HL-60/S4 treated with retinoic acid at 250 ng/mL for 4 days and 3 days (cell line): ENCODE data around the gene ZHX3.

ENCODE experiments used
- in situ Hi-C: fragments of 300-500 bp; cut with MboI; formaldehyde crosslinking; loops from 2 replicates; pipeline ENCODE4 v1.7.0; 2022; ENCODE audit warnings: low sequenced_read_pairs

Gene ZHX3

GRCh38 chr20:41176711-41177552 is 140.6 kb downstream of the ZHX3 start:
- in situ Hi-C loops = no loop called here

GRCh38 chr20:41175727-41176330 is 141.7 kb downstream of the ZHX3 start:
- in situ Hi-C loops = no loop called here

GRCh38 chr20:41175201-41175651 is 142.3 kb downstream of the ZHX3 start:
- in situ Hi-C loops = no loop called here

DNA sequence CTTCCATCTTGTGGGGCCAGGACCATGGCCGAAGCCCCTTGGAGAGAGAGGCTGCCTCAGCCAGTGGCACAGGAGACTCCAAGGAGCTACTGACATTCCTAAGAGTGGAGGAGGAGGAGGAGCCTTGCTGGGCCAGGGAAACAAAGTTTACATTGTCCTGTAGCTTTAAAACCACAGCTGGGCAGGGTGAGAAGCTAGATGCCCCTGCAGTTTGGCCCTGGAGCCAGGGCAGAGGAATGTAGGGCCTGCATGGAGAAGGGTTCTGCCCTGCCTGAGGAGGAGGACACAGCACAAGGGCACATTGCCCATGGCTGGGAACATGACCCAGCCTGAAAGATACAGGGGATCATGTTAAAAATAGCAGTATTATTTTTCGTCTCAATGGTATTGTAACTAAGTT is 142.7 kb downstream of the ZHX3 start:
- in situ Hi-C loops = loop anchor here (25.0 kb wide), 1 partner anchor 163 kb away; the partner anchor contains the start of gene LPIN3

DNA sequence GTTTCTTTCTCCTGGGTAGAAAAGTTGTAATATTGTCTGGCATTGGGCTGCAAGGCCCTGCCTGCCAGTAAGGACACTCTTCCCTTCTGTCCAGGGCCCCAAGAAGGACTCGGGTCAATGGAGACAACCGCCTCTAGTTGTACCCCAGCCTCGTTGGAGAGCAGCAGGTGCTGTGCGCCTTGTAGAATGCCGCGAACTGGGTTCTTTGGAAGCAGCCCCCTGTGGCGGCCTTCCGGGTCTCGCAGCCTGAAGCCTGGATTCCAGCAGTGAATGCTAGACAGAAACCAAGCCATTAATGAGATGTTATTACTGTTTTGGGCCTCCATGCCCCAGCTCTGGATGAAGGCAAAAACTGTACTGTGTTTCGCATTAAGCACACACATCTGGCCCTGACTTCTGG is 143.2 kb downstream of the ZHX3 start:
- in situ Hi-C loops = loop anchor here (25.0 kb wide), 1 partner anchor 163 kb away; the partner anchor contains the start of gene LPIN3

DNA sequence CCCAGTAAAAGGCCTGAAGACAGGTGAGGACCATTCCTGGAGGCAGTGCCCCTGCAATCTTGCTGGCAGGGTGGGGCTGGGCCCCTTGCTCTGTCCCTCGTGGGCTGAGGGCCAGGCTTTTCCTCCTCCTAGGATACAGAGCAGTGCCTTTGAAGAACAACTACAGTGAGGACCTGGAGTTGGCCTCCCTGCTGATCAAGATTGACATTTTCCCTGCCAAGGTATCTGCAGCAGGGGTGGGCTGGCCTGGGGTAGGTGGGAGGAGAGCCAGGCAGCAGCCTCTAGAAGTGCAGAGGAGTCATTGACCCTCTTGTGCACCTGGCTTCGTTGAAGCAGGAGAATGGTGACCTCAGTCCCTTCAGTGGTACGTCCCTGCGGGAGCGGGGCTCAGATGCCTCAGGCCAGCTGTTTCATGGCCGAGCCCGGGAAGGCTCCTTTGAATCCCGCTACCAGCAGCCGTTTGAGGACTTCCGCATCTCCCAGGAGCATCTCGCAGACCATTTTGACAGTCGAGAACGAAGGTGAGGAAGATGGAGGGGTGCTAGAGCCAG is 143.7 kb downstream of the ZHX3 start:
- in situ Hi-C loops = loop anchor here (25.0 kb wide), 1 partner anchor 163 kb away; the partner anchor contains the start of gene LPIN3

GRCh38 chr20:41173161-41173721 is 144.3 kb downstream of the ZHX3 start:
- in situ Hi-C loops = loop anchor here (25.0 kb wide), 1 partner anchor 164 kb away; the partner anchor contains the start of gene LPIN3

GRCh38 chr20:41172296-41173140 is 145.0 kb downstream of the ZHX3 start:
- in situ Hi-C loops = loop anchor here (25.0 kb wide), 1 partner anchor 165 kb away; the partner anchor contains the start of gene LPIN3

GRCh38 chr20:41171736-41172295 is 145.7 kb downstream of the ZHX3 start:
- in situ Hi-C loops = loop anchor here (25.0 kb wide), 1 partner anchor 165 kb away; the partner anchor contains the start of gene LPIN3

GRCh38 chr20:41170386-41171105 is 147.0 kb downstream of the ZHX3 start:
- in situ Hi-C loops = loop anchor here (25.0 kb wide), 1 partner anchor 167 kb away; the partner anchor contains the start of gene LPIN3

DNA sequence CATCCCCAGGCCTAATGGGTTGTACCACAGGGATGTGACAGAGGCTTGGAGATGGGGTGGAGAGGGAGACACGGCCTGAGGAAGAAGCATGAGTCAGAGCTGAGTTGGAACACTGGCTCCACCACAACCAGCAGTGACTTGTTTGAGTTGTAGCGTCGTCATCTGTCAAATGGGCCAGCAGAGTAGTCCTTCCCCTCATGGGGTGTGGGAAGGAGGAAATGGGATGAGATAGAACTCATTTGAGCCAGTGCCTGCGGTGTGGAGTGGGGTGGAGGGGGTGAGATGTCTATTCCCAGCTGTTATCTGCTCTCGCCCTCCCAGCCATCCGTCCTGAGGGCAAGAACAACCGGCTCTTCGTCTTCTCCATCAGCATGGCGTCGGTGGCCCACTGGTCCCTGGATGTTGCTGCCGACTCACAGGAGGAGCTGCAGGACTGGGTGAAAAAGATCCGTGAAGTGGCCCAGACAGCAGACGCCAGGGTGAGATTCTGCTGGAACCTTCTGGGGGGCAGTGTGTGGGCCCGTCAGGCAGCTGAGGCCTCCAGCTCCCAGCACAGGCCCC is 147.7 kb downstream of the ZHX3 start:
- in situ Hi-C loops = loop anchor here (25.0 kb wide), 1 partner anchor 167 kb away; the partner anchor contains the start of gene LPIN3

GRCh38 chr20:41169162-41169690 is 148.3 kb downstream of the ZHX3 start:
- in situ Hi-C loops = loop anchor here (25.0 kb wide), 1 partner anchor 168 kb away; the partner anchor contains the start of gene LPIN3

GRCh38 chr20:41168281-41169161 is 149.0 kb downstream of the ZHX3 start:
- in situ Hi-C loops = loop anchor here (25.0 kb wide), 1 partner anchor 169 kb away; the partner anchor contains the start of gene LPIN3

GRCh38 chr20:41167481-41168253 is 149.9 kb downstream of the ZHX3 start:
- in situ Hi-C loops = loop anchor here (25.0 kb wide), 1 partner anchor 170 kb away; the partner anchor contains the start of gene LPIN3

DNA sequence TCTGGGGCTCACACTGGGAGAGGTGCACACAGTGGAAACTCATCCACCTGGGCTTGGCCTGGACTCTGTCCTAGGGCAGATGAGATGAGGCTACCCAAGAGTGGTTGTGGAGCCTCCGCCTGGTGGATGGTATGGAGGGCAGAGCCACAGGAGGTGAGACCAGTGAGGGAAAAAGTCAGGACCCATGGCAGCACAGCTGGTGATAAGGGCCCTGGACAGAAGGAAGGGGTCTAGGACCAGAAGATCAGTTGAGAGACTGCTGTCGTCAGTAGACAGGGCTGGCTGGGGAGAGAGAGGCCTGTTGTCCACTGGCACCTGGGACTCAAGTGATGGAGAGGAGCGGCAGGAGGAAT is 150.4 kb downstream of the ZHX3 start:
- in situ Hi-C loops = loop anchor here (25.0 kb wide), 1 partner anchor 170 kb away; the partner anchor contains the start of gene LPIN3
